OCI-LY1 (cell line): ENCODE results near the gene IGLL5.

Experiments
- H2AFZ ChIP-seq: fragments of 200-600 bp; sonication (generic), shearing (Covaris generic); 2 replicates; pipeline ENCODE4 v1.6.0; 2014; ENCODE audit warnings: antibody characterized with exemption, mild to moderate bottlenecking, low read length
- H3F3A ChIP-seq: fragments of 200-600 bp; sonication (generic), shearing (Covaris generic); 2 replicates; pipeline ENCODE4 v1.6.0; 2014; ENCODE audit warnings: mild to moderate bottlenecking, antibody characterized with exemption, low read length, moderate library complexity; ENCODE audit not compliant: insufficient read depth
- H3K27ac ChIP-seq: fragments of 200-600 bp; sonication (generic); 2 replicates; pipeline ENCODE4 v1.5.1; 2014; ENCODE audit warnings: low read length, mixed run types, mild to moderate bottlenecking, low read depth; ENCODE audit not compliant: poor library complexity, severe bottlenecking
- H3K27me3 ChIP-seq: fragments of 200-600 bp; sonication (generic); 2 replicates; pipeline ENCODE4 v1.6.0; 2014; ENCODE audit warnings: antibody characterized with exemption, mild to moderate bottlenecking, low read length, moderate library complexity; ENCODE audit not compliant: insufficient read depth
- H3K36me3 ChIP-seq: fragments of 200-600 bp; sonication (generic); 2 replicates; pipeline ENCODE4 v1.6.1; 2014; ENCODE audit warnings: mild to moderate bottlenecking, antibody characterized with exemption, low read length, moderate library complexity, mixed read lengths; ENCODE audit not compliant: insufficient read depth
- H3K4me1 ChIP-seq: fragments of 200-600 bp; sonication (generic); 2 replicates; pipeline ENCODE4 v1.5.1; 2014; ENCODE audit warnings: mild to moderate bottlenecking, low read length, moderate library complexity; ENCODE audit not compliant: insufficient read depth, severe bottlenecking
- H3K4me2 ChIP-seq: fragments of 200-600 bp; sonication (generic), shearing (Covaris generic); 2 replicates; pipeline ENCODE4 v1.6.1; 2014; ENCODE audit warnings: low read length
- H3K4me3 ChIP-seq: fragments of 200-600 bp; sonication (generic); 2 replicates; pipeline ENCODE4 v1.5.1; 2014; ENCODE audit warnings: low read length, low read depth, mild to moderate bottlenecking, mixed read lengths; ENCODE audit not compliant: poor library complexity, severe bottlenecking
- H3K79me2 ChIP-seq: fragments of 200-600 bp; shearing (Covaris generic); 2 replicates; pipeline ENCODE4 v1.6.1; 2016; ENCODE audit warnings: mixed run types, low read length, mixed read lengths; ENCODE audit not compliant: insufficient read depth
- H3K9ac ChIP-seq: fragments of 200-600 bp; sonication (generic), shearing (Covaris generic); 2 replicates; pipeline ENCODE4 v1.6.1; 2014; ENCODE audit warnings: mild to moderate bottlenecking, low read length, mixed read lengths
- H3K9me2 ChIP-seq: fragments of 200-600 bp; sonication (generic), shearing (Covaris generic); 2 replicates; pipeline ENCODE4 v1.6.1; 2014; ENCODE audit warnings: low read depth, mild to moderate bottlenecking, low read length, mixed read lengths
- H3K9me3 ChIP-seq: fragments of 200-600 bp; shearing (Covaris generic); 2 replicates; pipeline ENCODE4 v1.6.1; 2014; ENCODE audit warnings: low read length, mixed read lengths
- H4K20me1 ChIP-seq: fragments of 200-600 bp; sonication (generic), shearing (Covaris generic); 2 replicates; pipeline ENCODE4 v1.6.0; 2016; ENCODE audit warnings: mild to moderate bottlenecking, low read length; ENCODE audit not compliant: insufficient read depth
- EZH2 ChIP-seq: fragments of 200-600 bp; sonication (generic), shearing (Covaris generic); IDR thresholded peaks from 2 replicates; pipeline ENCODE4 v1.8.0; 2017; ENCODE audit warnings: borderline replicate concordance, mixed run types, mild to moderate bottlenecking, antibody characterized with exemption, low read length, moderate library complexity, mixed read lengths
- TF ChIP-seq, protein P1 (sequence below): fragments of 200-600 bp; sonication (generic), shearing (Covaris generic); IDR thresholded peaks from 2 replicates; pipeline ENCODE4 v1.5.1; 2017; ENCODE audit warnings: mild to moderate bottlenecking, antibody characterized with exemption, low read length, moderate library complexity, mixed read lengths

The IGLL5 gene

DNA sequence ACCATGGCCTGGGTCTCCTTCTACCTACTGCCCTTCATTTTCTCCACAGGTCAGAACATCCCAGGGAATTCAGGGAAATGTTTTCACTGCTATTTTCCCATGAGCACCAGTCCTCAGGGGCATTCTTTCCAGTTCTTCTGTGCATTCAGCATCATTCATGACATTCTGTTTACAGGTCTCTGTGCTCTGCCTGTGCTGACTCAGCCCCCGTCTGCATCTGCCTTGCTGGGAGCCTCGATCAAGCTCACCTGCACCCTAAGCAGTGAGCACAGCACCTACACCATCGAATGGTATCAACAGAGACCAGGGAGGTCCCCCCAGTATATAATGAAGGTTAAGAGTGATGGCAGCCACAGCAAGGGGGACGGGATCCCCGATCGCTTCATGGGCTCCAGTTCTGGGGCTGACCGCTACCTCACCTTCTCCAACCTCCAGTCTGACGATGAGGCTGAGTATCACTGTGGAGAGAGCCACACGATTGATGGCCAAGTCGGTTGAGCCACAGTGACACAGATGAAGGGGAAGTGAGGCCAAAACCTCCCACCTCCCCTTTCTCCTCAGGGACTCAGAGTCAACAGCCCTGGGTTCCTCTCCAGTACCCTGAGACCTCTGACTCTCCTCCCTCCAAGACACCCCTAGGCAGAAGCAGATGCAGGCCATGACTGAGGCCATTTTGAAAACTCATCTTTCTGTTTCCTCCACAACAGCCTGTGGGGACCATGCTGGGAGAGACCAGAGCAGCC lies 15.9 kb upstream of the IGLL5 start:
- no peaks in the 10 kb centered on the region for H3K36me3 ChIP-seq
- no peaks in the 10 kb centered on the region for H4K20me1 ChIP-seq
- peak overlapping the region; percentile 100 for H3K27ac ChIP-seq
- peak overlapping the region; percentile 60 for H3K9ac ChIP-seq
- H3K79me2 ChIP-seq: no peaks in the 10 kb centered on the region
- TF ChIP-seq EZH2: no peak
- TF ChIP-seq, protein P1, sequence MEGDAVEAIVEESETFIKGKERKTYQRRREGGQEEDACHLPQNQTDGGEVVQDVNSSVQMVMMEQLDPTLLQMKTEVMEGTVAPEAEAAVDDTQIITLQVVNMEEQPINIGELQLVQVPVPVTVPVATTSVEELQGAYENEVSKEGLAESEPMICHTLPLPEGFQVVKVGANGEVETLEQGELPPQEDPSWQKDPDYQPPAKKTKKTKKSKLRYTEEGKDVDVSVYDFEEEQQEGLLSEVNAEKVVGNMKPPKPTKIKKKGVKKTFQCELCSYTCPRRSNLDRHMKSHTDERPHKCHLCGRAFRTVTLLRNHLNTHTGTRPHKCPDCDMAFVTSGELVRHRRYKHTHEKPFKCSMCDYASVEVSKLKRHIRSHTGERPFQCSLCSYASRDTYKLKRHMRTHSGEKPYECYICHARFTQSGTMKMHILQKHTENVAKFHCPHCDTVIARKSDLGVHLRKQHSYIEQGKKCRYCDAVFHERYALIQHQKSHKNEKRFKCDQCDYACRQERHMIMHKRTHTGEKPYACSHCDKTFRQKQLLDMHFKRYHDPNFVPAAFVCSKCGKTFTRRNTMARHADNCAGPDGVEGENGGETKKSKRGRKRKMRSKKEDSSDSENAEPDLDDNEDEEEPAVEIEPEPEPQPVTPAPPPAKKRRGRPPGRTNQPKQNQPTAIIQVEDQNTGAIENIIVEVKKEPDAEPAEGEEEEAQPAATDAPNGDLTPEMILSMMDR: no peak
- peaks cover under 1% of the 10 kb centered on the region; the same call in 1 of the 2 replicates for H3F3A ChIP-seq
- peaks cover 71% of the 10 kb centered on the region for H3K4me1 ChIP-seq
- no peak overlapping the region for H2AFZ ChIP-seq
- H3K27me3 ChIP-seq: no peaks in the 10 kb centered on the region
- H3K4me2 ChIP-seq: peak overlapping the region; percentile 49
- H3K9me2 ChIP-seq: no peaks in the 10 kb centered on the region
- peak overlapping the region; percentile 12 for H3K4me3 ChIP-seq
- no peaks in the 10 kb centered on the region for H3K9me3 ChIP-seq

GRCh38 chr22:22872722-22873708 lies 14.6 kb upstream of the IGLL5 start:
- H3K4me3 ChIP-seq: no peak overlapping the region
- peaks cover 64% of the 10 kb centered on the region for H3K4me1 ChIP-seq
- no peaks in the 10 kb centered on the region for H3K79me2 ChIP-seq
- no peak overlapping the region for H3K9ac ChIP-seq
- no peaks in the 10 kb centered on the region for H3K9me2 ChIP-seq
- H4K20me1 ChIP-seq: no peaks in the 10 kb centered on the region
- H3K27ac ChIP-seq: peak overlapping the region; percentile 100
- no peaks in the 10 kb centered on the region for H3F3A ChIP-seq
- TF ChIP-seq, protein P1: no peak
- no peak for TF ChIP-seq EZH2
- H2AFZ ChIP-seq: no peak overlapping the region
- no peaks in the 10 kb centered on the region for H3K9me3 ChIP-seq
- H3K36me3 ChIP-seq: no peaks in the 10 kb centered on the region
- no peak overlapping the region; the same call in 1 of the 2 replicates for H3K4me2 ChIP-seq
- H3K27me3 ChIP-seq: no peaks in the 10 kb centered on the region

DNA sequence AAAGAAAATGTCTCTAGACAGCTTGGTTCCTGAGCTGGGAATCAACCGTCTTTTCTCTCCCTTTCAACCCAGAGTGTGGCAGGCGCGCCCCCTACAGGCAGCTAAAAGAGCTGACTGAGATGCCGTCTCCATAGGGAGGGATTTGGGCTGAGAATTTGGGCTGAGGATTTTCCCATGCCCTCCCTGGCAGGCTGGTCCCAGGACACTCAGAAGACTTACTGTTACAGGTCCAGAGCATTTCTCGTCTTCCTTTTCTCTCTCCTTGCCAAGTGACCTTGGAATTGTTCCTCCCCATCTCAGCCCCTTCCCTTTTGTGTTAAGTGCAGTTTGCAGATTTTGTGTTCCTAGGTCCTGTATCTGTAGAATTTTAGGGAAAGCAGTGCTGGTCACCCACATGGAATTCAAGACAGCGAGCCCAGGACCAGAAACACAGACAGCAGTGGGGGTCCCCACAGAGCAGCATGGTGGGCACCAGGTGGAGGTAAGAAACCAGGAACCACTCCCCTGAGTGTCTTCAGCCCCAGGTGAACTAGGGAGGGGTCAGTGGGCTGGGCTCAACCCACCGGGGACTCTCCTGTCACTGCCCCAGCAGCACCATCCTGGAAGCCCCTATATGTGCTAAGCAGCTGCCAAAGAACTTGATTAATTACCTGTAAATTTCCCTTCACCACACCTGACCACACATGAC lies 9.9 kb upstream of the IGLL5 start:
- Histone ChIP-seq H3K9me3 (no peaks in the 10 kb centered on the region), H3K9ac (peak overlapping the region; percentile 30; the same call in 1 of the 2 replicates), H3F3A (no peaks in the 10 kb centered on the region), H3K4me1 (peaks cover 62% of the 10 kb centered on the region), H3K4me3 (no peak overlapping the region), H3K9me2 (no peaks in the 10 kb centered on the region), H2AFZ (no peak overlapping the region), H3K4me2 (0 out of 2 replicates have a peak overlapping the region, but pooled peaks have one; percentile 4), H3K27me3 (no peaks in the 10 kb centered on the region), H3K27ac (peak overlapping the region; percentile 96), H3K36me3 (no peaks in the 10 kb centered on the region), H4K20me1 (no peaks in the 10 kb centered on the region), H3K79me2 (no peaks in the 10 kb centered on the region)
- TF ChIP-seq, protein P1: peak; percentile 49
- TF ChIP-seq EZH2: no peak
